ENCODE results near the gene LSAMP. TPM values are rescaled to one million over a fixed set of nuclear protein-coding genes. Genes with fewer than 3 reads are reported as not detected.

Gene LSAMP
- total and polyA plus RNA-seq, 2 of the 8 experiments (the other 6 are each of a cell fraction or from before 2014, with no cell fraction given), result 1.8 to 5.7 TPM

GRCh38 chr3:115871735-115872134 lies 573.6 kb downstream of the LSAMP start:
- no peak overlapping the region for H2BK20ac ChIP-seq (ENCODE audit: low read length)
- no peaks in the 10 kb centered on the region for H3K23me2 ChIP-seq (ENCODE audit: low read depth, low read length)
- no peak overlapping the region for H2BK5ac ChIP-seq (ENCODE audit: low read depth, low read length)
- no peak overlapping the region for H2AK5ac ChIP-seq (ENCODE audit: low read depth, low read length)
- H3K4me3 ChIP-seq (ENCODE audit: extremely low read depth in 1 of 4, insufficient read depth in 2 of 4, low read depth in 3 of 4, low read length in 4 of 4), result no peak overlapping the region
- no peak overlapping the region for H2AFZ ChIP-seq (ENCODE audit: low read length)
- no peak overlapping the region for H2BK120ac ChIP-seq (replicated peaks; ENCODE audit: low read depth, low read length)
- no peak overlapping the region for H3K4me2 ChIP-seq (ENCODE audit: insufficient read depth in 1 of 2, low read depth in 2 of 2, low read length in 2 of 2)
- H4K20me1 ChIP-seq (replicated peaks in 1 of 2; ENCODE audit: control insufficient read depth in 1 of 2, insufficient read depth in 2 of 2, low read length in 2 of 2), result no peaks in the 10 kb centered on the region
- no peaks in the 10 kb centered on the region for H3K79me1 ChIP-seq (ENCODE audit: low read depth, low read length)
- ChIA-PET CTCF (ENCODE audit: partially characterized antibody) (interaction anchor here (1.1 to 2.9 kb wide), 3 partner anchors 9 to 39 kb away, joined by 4 to 9 read pairs (median 4); no protein-coding TSS in a partner anchor), POLR2A (ENCODE audit: partially characterized antibody) (no interaction called here)
- peaks cover 0 to 7% (median 4%) of the 10 kb centered on the region in 4 experiments; a peak in 3 of 7 replicates for H3K4me1 ChIP-seq (replicated peaks in 1 of 4; ENCODE audit: control insufficient read depth in 3 of 4, insufficient read depth in 4 of 4, low read length in 3 of 4)
- no peak for DNase-seq (ENCODE audit: low read depth in 1 of 2, low spot score in 2 of 2)
- H3K23ac ChIP-seq (ENCODE audit: insufficient read length), result no peak overlapping the region
- no peak for FAIRE-seq
- H3K9me3 ChIP-seq (ENCODE audit: insufficient read depth in 2 of 2, low read depth in 1 of 2, low read length in 1 of 2), result no peaks in the 10 kb centered on the region
- no peak overlapping the region for H4K91ac ChIP-seq (replicated peaks; ENCODE audit: insufficient read length, low read length)
- no peak overlapping the region for H3K4ac ChIP-seq (replicated peaks; ENCODE audit: insufficient read length, low read depth, low read length)
- H4K5ac ChIP-seq (ENCODE audit: insufficient read length, low read depth, low read length), result no peak overlapping the region
- no peak overlapping the region for H2BK12ac ChIP-seq (ENCODE audit: low read depth, low read length)
- H3K56ac ChIP-seq (replicated peaks; ENCODE audit: insufficient read length, low read depth, low read length), result no peak overlapping the region
- H2BK15ac ChIP-seq (ENCODE audit: low read length), result no peak overlapping the region
- TF ChIP-seq TCF12 (IDR thresholded peaks at IDR 0.05; ENCODE audit: low read depth, low read length) (no peak), RXRA (IDR thresholded peaks at IDR 0.05; ENCODE audit: insufficient read depth, low read depth, low read length) (no peak), ATF3 (IDR thresholded peaks at IDR 0.05; ENCODE audit: insufficient read depth, low read depth, low read length) (no peak), EGR1 (IDR thresholded peaks at IDR 0.05; ENCODE audit: borderline replicate concordance, low read depth, low read length) (no peak)
- no peak overlapping the region for H3K18ac ChIP-seq (ENCODE audit: extremely low read depth, low read length)
- no peaks in the 10 kb centered on the region for H3K79me2 ChIP-seq (ENCODE audit: control insufficient read depth in 1 of 2, insufficient read depth in 2 of 2, low read length in 2 of 2)
- no peak overlapping the region for H3K27ac ChIP-seq (ENCODE audit: low read depth, low read length)
- H3K9ac ChIP-seq (replicated peaks in 1 of 4; ENCODE audit: extremely low read depth in 1 of 4, low read depth in 3 of 4, low read length in 3 of 4), result no peak overlapping the region
- H4K8ac ChIP-seq (ENCODE audit: extremely low read depth, insufficient read depth, low read length), result no peak overlapping the region
- H3K36me3 ChIP-seq (ENCODE audit: control insufficient read depth in 2 of 4, insufficient read depth in 4 of 4, low read length in 3 of 4), result no peaks in the 10 kb centered on the region
- H3K14ac ChIP-seq (ENCODE audit: insufficient read length), result no peak overlapping the region
- no peaks in the 10 kb centered on the region for H3K27me3 ChIP-seq (replicated peaks in 1 of 4; ENCODE audit: control insufficient read depth in 3 of 4, extremely low read depth in 1 of 4, insufficient read depth in 3 of 4, low read length in 3 of 4)

Measured in H1 (cell line).